K562 (cell line): ENCODE results near the gene ZNF594. TPM values are rescaled to one million over a fixed set of nuclear protein-coding genes. Genes with fewer than 3 reads are reported as not detected.

ENCODE experiments used
- ATAC-seq: fragments of 200-7000 bp; cut with Tn5 transposase; 3 replicates; pipeline ENCODE4 v1.9.1; 2020; ENCODE audit warnings: moderate library complexity
- BruUV-seq: library from RNA; stranded (reverse); fragments of 400-500 nt; replicated peaks from 2 replicates; lab custom pipeline; 2021; lab: Mats Ljungman, UMichigan
- CTCF ChIA-PET: fragments of 300-600 bp; formaldehyde crosslinking; extraction: SDS; loops from one replicate; lab custom pipeline; 2021; ENCODE audit warnings: low intra/inter-chr PET ratio; lab: Yijun Ruan, JAX
- POLR2A ChIA-PET: fragments of 300-600, 350-650 bp; sonication (Branson Sonifier 250); formaldehyde crosslinking; extraction: SDS; loops from one replicate; lab custom pipeline; 2021; ENCODE audit warnings: antibody characterized with exemption, inconsistent platforms; lab: Yijun Ruan, JAX
- DNase-seq, 4 experiments: peaks; one replicate each; pipeline versions ENCODE4 v3.0.0 to v3.0.0-alpha.2; 2011 to 2018; ENCODE audit warnings: low spot score in 3 of 4, mixed read lengths in 3 of 4; ENCODE audit errors: extremely low read depth in 1 of 4
- FAIRE-seq: peaks from 2 replicates; lab custom pipeline; 2011; peaks lifted over from hg19 to GRCh38; lab: Jason Lieb, UNC
- H2AFZ ChIP-seq: 2 replicates; pipeline ENCODE4 v1.6.0; 2011; ENCODE audit warnings: low read depth, low read length, control low read depth, inconsistent platforms
- H3K27ac ChIP-seq: fragments of 200-600 bp; 3 replicates; pipeline ENCODE4 v1.8.0; 2011; ENCODE audit warnings: low read depth, mild to moderate bottlenecking, control low read depth, inconsistent platforms, low read length, moderate library complexity, mixed read lengths; ENCODE audit errors: extremely low read depth
- H3K27me3 ChIP-seq, 2 experiments: fragments of 300-600 bp in 1 of 2; 2 replicates in 1 of 2; 3 replicates in 1 of 2; pipeline versions ENCODE4 v1.6.0 to v1.8.0; 2011; ENCODE audit warnings: inconsistent platforms in 2 of 2, low read length in 2 of 2, mild to moderate bottlenecking in 1 of 2, mixed read lengths in 1 of 2, moderate library complexity in 1 of 2; ENCODE audit not compliant: control insufficient read depth in 2 of 2, insufficient read depth in 2 of 2
- H3K36me3 ChIP-seq: fragments of 300-600 bp; 3 replicates; pipeline ENCODE4 v1.8.0; 2011; ENCODE audit warnings: mild to moderate bottlenecking, low read length, inconsistent platforms; ENCODE audit not compliant: control insufficient read depth, insufficient read depth
- H3K4me1 ChIP-seq, 2 experiments: fragments of 200-600 bp in 1 of 2; replicated peaks in 1 of 2; 2 replicates in 1 of 2; 3 replicates in 1 of 2; pipeline versions ENCODE4 v1.5.1 to v1.8.0; 2011; ENCODE audit warnings: inconsistent platforms in 2 of 2, low read length in 2 of 2, mild to moderate bottlenecking in 1 of 2, mixed read lengths in 1 of 2, moderate library complexity in 1 of 2; ENCODE audit not compliant: control insufficient read depth in 2 of 2, insufficient read depth in 2 of 2
- H3K4me2 ChIP-seq: 2 replicates; pipeline ENCODE4 v1.6.1; 2011; ENCODE audit warnings: low read length, control low read depth, inconsistent platforms, mixed read lengths; ENCODE audit not compliant: insufficient read depth
- H3K4me3 ChIP-seq: fragments of 200-600 bp; sonication (generic), shearing (Covaris generic); 2 replicates; pipeline ENCODE4 v1.5.1; 2016; ENCODE audit warnings: control low read depth, inconsistent platforms
- H3K79me2 ChIP-seq: fragments of 200-600 bp; 3 replicates; pipeline ENCODE4 v1.8.0; 2011; ENCODE audit warnings: low read length, inconsistent platforms; ENCODE audit not compliant: control insufficient read depth, insufficient read depth
- H3K9ac ChIP-seq, 2 experiments: 2 replicates each; pipeline versions ENCODE4 v1.6.0 to v1.6.1; 2011; ENCODE audit warnings: low read depth in 2 of 2, low read length in 2 of 2, control low read depth in 1 of 2, inconsistent platforms in 1 of 2, mild to moderate bottlenecking in 1 of 2, mixed read lengths in 1 of 2; ENCODE audit not compliant: insufficient read depth in 1 of 2
- H3K9me1 ChIP-seq: one replicate; pipeline ENCODE4 v1.6.0; 2011; ENCODE audit warnings: inconsistent platforms, mild to moderate bottlenecking, low read length, moderate library complexity; ENCODE audit not compliant: control insufficient read depth, insufficient read depth
- H3K9me3 ChIP-seq: replicated peaks from 2 replicates; pipeline ENCODE4 v1.5.1; 2011; ENCODE audit warnings: low read depth, low read length, inconsistent platforms; ENCODE audit not compliant: control insufficient read depth, insufficient read depth
- H4K20me1 ChIP-seq: replicated peaks from 2 replicates; pipeline ENCODE4 v1.6.1; 2011; ENCODE audit warnings: low read length, inconsistent platforms, mixed read lengths; ENCODE audit not compliant: control insufficient read depth, insufficient read depth
- ETS2 ChIP-seq: IDR thresholded peaks from 2 replicates; pipeline ENCODE4 v1.6.1; 2016; ENCODE audit warnings: borderline replicate concordance, missing genetic modification characterization, mild to moderate bottlenecking, moderate library complexity, missing compliant biosample characterization; ENCODE audit not compliant: poor library complexity, severe bottlenecking
- HLTF ChIP-seq: fragments of 450-650 bp; IDR thresholded peaks from 2 replicates; pipeline ENCODE4 v1.6.1; 2016
- MCM3 ChIP-seq: fragments of 450-650 bp; IDR thresholded peaks from 2 replicates; pipeline ENCODE4 v1.6.1; 2016
- REST ChIP-seq, 2 experiments: fragments of 450-650 bp; formaldehyde crosslinking in 1 of 2; IDR thresholded peaks; 2 replicates each; pipeline versions ENCODE4 v1.4.0 to v1.6.1; 2014 to 2020; ENCODE audit warnings: mild to moderate bottlenecking in 2 of 2, borderline replicate concordance in 1 of 2, low read depth in 1 of 2
- RUNX1 ChIP-seq: sonication (generic); IDR thresholded peaks from 2 replicates; pipeline ENCODE4 v1.6.1; 2016; ENCODE audit warnings: antibody characterized with exemption, low read depth
- TAF7 ChIP-seq: fragments of 450-650 bp; IDR thresholded peaks from 2 replicates; pipeline ENCODE4 v1.6.1; 2016; ENCODE audit warnings: missing genetic modification characterization, missing compliant biosample characterization
- ZBED1 ChIP-seq: IDR thresholded peaks from 2 replicates; pipeline ENCODE4 v1.6.1; 2014
- ZFP30 ChIP-seq: fragments of 250-450 bp; sonication (Bioruptor Pico); IDR thresholded peaks from 2 replicates; pipeline ENCODE4 v1.8.0; 2022; ENCODE audit warnings: moderate library complexity, mild to moderate bottlenecking, inconsistent platforms, borderline replicate concordance
- ZNF592 ChIP-seq: fragments of 450-650 bp; IDR thresholded peaks from 2 replicates; pipeline ENCODE4 v1.6.1; 2017; ENCODE audit warnings: antibody characterized with exemption, mild to moderate bottlenecking
- WGBS: fragments of 100-300 bp; shearing (Covaris generic); methylation state at CpG from one replicate; pipeline ENCODE4 v1.1.6; 2016; ENCODE audit warnings: low coverage, mixed read lengths; ENCODE audit not compliant: insufficient coverage; ENCODE audit errors: missing lambda C conversion rate; 5-methylcytosine and 5-hydroxymethylcytosine counted together
- in situ Hi-C: fragments of 300-500 bp; cut with MboI; formaldehyde crosslinking; loops from 4 replicates; pipeline ENCODE4 v1.15.0; 2018; ENCODE audit warnings: inconsistent platforms, mixed read lengths
- intact Hi-C: fragments of 100-400 bp; cut with micrococcal nuclease; formaldehyde crosslinking; loops from 2 replicates; pipeline ENCODE4 v1.14.2; 2022
- polyA plus RNA-seq, 8 experiments: library from polyadenylated mRNA; depleted of rRNA in 4 of 8; stranded (reverse) in 5 of 8; unstranded in 3 of 8; fragments of >200 nt; fragmentation: Nextera tagmentation in 2 of 8; fragmentation: Illumina TruSeq in 1 of 8; extraction: Ambion mirVana in 2 of 8; extraction: Trizol in 1 of 8; gene quantifications; 2 replicates each; pipeline versions ENCODE4 v1.2.1 to v1.2.3, GENCODE V29; 2011 to 2014; ENCODE audit warnings: inconsistent platforms in 1 of 8, missing spikeins in 1 of 8
- total RNA-seq, 7 experiments: library from RNA; depleted of rRNA in 6 of 7; stranded (reverse); fragments of >200 nt in 6 of 7; fragmentation: Illumina TruSeq in 2 of 7; extraction: Trizol in 2 of 7; gene quantifications; 2 replicates each; pipeline versions ENCODE4 v1.2.1 to v1.2.3, GENCODE V29; 2011 to 2021; ENCODE audit warnings: low replicate concordance in 1 of 7

Gene ZNF594
- total and polyA plus RNA-seq, 9 of the 15 experiments (the other 6 are each of a cell fraction or from before 2014, with no cell fraction given) = 0.24 to 4.7 (median 2.6) TPM

GRCh38 chr17:5200360-5200759 is 8.7 kb upstream of the ZNF594 start (continued):
- no peak for TF ChIP-seq ZBED1
- no peak for TF ChIP-seq ZNF592
- no peak for TF ChIP-seq TAF7 (tag)

GRCh38 chr17:5198472-5198871 is 6.8 kb upstream of the ZNF594 start:
- Histone ChIP-seq H3K27ac (no peak overlapping the region), H3K4me3 (no peak overlapping the region), H3K9ac (no peak overlapping the region), H3K79me2 (no peaks in the 10 kb centered on the region), H3K4me1 (no peaks in the 10 kb centered on the region), H2AFZ (no peak overlapping the region), H4K20me1 (no peaks in the 10 kb centered on the region), H3K9me1 (no peaks in the 10 kb centered on the region), H3K4me2 (no peak overlapping the region), H3K9me3 (no peaks in the 10 kb centered on the region), H3K36me3 (no peaks in the 10 kb centered on the region), H3K27me3 (peaks cover 2 to 11% of the 10 kb centered on the region in 2 experiments; a peak in 3 of 5 replicates)
- no peak for ATAC-seq
- no TSS peak for BruUV-seq
- no peak for DNase-seq
- ChIA-PET CTCF (no interaction called here), POLR2A (no interaction called here)
- WGBS = 7% methylated on average over 6 of the region's 7 CpGs
- intact Hi-C loops = loop anchor here (5.0 kb wide), 1 partner anchor 239 kb away; the partner anchor contains the start of gene C1QBP
- no peak for FAIRE-seq
- in situ Hi-C loops = no loop called here
- TF ChIP-seq HLTF (no peak), REST (IDR thresholded peaks at IDR 0.05; ENCODE audit: borderline replicate concordance) (no peak), REST (CRISPR knock-in tag; IDR thresholded peaks at IDR 0.05; ENCODE audit: low read depth) (no peak), MCM3 (no peak), ZFP30 (CRISPR knock-in tag) (no peak), ETS2 (no peak), RUNX1 (no peak)
